Measurements from ENCODE around the gene MAGEB10. TPM values are rescaled to one million over a fixed set of nuclear protein-coding genes. Genes with fewer than 3 reads are reported as not detected.
"Not testable (repeated sequence)": the region's sequence is repeated elsewhere in the genome, so short reads cannot be mapped to it uniquely, and the experiment has no call there.

Gene MAGEB10
- total RNA-seq, 2 donors from 2014 or later, result not detected

DNA sequence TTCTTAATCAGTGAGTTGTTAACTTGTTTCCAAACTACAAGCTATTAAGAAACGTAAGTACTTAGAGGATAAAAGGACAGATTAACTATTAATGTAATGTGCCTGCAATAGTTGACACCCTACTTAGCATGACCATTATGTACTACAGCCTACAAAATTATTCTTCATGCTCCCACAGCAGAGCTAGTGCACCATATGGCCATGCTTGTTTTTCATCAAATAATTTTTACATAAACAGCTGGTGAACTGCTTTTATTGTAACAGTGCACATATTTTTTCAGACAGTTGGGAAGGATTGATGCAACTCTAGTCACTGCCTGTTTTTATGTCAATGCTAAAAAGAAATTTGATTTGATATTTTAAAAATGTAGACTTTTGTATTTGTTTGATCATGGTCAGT is 10.2 kb upstream of the MAGEB10 start:
- Histone ChIP-seq H3K36me3 (no peaks in the 10 kb centered on the region), H3K4me1 (no peaks in the 10 kb centered on the region), H3K9ac (ENCODE audit: low read depth in 2 of 2, low read length in 2 of 2) (no peak overlapping the region), H3K27ac (no peak overlapping the region), H3K4me3 (no peak overlapping the region), H3K27me3 (no peaks in the 10 kb centered on the region), H3K9me3 (no peaks in the 10 kb centered on the region)
- DNase-seq, result no peak
- intact Hi-C loops (cut with DNase I), result no loop called here
- TF ChIP-seq, protein P1, sequence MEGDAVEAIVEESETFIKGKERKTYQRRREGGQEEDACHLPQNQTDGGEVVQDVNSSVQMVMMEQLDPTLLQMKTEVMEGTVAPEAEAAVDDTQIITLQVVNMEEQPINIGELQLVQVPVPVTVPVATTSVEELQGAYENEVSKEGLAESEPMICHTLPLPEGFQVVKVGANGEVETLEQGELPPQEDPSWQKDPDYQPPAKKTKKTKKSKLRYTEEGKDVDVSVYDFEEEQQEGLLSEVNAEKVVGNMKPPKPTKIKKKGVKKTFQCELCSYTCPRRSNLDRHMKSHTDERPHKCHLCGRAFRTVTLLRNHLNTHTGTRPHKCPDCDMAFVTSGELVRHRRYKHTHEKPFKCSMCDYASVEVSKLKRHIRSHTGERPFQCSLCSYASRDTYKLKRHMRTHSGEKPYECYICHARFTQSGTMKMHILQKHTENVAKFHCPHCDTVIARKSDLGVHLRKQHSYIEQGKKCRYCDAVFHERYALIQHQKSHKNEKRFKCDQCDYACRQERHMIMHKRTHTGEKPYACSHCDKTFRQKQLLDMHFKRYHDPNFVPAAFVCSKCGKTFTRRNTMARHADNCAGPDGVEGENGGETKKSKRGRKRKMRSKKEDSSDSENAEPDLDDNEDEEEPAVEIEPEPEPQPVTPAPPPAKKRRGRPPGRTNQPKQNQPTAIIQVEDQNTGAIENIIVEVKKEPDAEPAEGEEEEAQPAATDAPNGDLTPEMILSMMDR (IDR thresholded peaks at IDR 0.05), result no peak

DNA sequence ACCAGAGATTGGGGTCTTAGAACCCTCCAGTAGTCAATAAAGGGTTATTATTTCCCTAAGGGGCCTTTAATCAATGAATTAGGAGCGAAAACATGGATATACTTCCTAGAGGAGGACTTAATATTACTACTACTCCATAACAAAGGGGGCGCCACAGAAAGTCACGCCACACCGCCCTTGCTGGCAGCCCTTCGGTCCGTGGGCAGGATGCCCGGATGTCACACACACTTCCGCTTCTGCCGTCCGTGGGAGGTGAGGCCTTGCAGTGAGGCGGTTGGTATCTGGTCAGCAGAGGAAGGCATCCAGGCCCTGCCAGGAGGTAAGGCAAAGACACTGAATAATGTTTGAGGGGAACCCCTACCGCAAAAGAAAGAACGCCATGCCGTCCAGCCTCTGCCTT is 436 bp downstream of the MAGEB10 start:
- TF ChIP-seq, protein P1 (IDR thresholded peaks at IDR 0.05), result no peak
- Histone ChIP-seq H3K27me3 (no peaks in the 10 kb centered on the region), H3K4me3 (no peak overlapping the region), H3K27ac (no peak overlapping the region), H3K4me1 (no peaks in the 10 kb centered on the region), H3K36me3 (no peaks in the 10 kb centered on the region), H3K9me3 (no peaks in the 10 kb centered on the region), H3K9ac (ENCODE audit: low read depth in 2 of 2, low read length in 2 of 2) (no peak overlapping the region)
- intact Hi-C loops (cut with DNase I), result no loop called here
- DNase-seq, result no peak

DNA sequence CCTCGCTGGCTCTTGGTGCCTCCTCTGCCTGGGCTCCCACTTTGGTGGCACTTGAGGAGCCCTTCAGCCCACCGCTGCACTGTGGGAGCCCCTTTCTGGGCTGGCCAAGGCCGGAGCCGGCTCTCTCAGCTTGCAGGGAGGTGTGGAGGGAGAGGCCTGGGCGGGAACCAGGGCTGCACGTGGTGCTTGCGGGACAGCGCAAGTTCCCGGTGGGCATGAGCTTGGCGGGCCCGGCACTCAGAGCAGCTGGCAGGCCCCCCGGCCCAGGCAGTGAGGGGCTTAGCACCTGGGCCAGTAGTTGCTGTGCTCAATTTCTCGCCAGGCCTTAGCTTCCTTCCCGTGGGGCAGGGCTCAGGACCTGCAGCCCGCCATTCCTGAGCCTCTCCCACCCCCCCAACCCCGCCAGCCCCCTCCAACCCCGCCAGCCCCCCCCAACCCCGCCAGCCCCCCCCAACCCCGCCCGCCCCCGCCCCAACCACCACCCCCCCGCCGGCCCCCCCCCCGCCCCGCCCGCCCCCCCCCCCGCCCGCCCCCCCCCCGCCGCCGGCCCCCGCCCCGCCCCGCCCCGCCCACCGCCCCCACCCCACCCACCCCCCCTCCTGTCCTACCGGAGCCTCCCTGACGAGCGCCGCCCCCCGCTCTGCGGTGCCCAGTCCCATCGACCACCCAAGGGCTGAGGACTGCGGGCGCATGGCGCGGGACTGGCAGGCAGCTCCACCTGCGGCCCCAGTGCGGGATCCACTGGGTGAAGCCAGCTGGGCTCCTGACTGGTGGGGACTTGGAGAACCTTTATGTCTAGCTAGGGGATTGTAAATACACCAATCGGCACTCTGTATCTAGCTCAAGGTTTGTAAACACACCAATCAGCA is 1.4 kb downstream of the MAGEB10 start:
- DNase-seq; H3K36me3 ChIP-seq; H3K4me3 ChIP-seq; H3K9ac ChIP-seq (ENCODE audit: low read depth in 2 of 2, low read length in 2 of 2); H3K4me1 ChIP-seq; intact Hi-C loops (cut with DNase I); H3K27ac ChIP-seq; H3K9me3 ChIP-seq; H3K27me3 ChIP-seq: not testable (repeated sequence)

DNA sequence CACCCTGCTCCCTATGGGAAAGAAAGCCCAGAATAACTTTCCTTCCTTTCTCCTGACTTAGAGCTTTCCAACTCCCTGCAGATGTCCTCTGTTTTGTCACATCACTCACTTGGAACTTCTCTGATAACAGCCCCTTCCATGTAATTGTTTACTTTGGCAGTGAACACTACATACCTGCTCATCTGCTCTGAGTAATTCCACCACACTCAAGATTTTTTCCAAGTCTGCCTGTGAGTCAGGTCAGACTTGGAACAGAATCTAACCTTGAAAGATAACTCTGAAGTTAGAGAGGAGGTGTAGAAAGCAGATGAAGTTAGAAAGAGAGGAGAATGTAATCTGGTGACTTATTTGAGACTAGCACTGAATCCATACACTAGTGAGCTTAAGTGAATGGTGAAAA is 7.4 kb downstream of the MAGEB10 start:
- TF ChIP-seq, protein P1 (IDR thresholded peaks at IDR 0.05), result no peak
- DNase-seq, result no peak
- intact Hi-C loops (cut with DNase I), result no loop called here
- H3K9me3 ChIP-seq, result no peaks in the 10 kb centered on the region
- no peaks in the 10 kb centered on the region for H3K4me1 ChIP-seq
- no peaks in the 10 kb centered on the region for H3K36me3 ChIP-seq
- H3K4me3 ChIP-seq, result no peak overlapping the region
- no peaks in the 10 kb centered on the region for H3K27me3 ChIP-seq
- no peak overlapping the region for H3K9ac ChIP-seq (ENCODE audit: low read depth in 2 of 2, low read length in 2 of 2)
- no peak overlapping the region for H3K27ac ChIP-seq

DNA sequence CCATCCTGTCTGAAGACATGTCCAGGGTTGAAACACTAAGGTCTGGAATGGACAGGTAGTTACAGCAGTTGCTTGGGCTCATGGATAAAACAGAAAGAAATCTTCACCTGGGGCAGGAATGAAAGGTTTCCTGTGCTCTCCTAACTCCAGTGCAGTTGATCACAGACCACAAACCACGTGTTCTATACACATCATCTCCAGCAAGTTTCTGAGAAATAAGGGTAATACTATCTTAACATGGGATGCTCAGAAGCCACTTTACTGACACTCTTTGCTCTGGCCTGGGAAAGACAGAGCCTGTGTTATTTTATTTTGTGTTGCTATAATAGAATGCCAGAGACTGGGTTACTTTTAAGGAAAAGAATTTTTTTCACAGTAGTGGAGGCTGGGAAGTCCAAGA is 16.0 kb downstream of the MAGEB10 start:
- Histone ChIP-seq H3K9me3 (no peaks in the 10 kb centered on the region), H3K4me3 (no peak overlapping the region), H3K36me3 (no peaks in the 10 kb centered on the region), H3K27me3 (no peaks in the 10 kb centered on the region), H3K4me1 (no peaks in the 10 kb centered on the region), H3K9ac (ENCODE audit: low read depth in 2 of 2, low read length in 2 of 2) (no peak overlapping the region), H3K27ac (no peak overlapping the region)
- intact Hi-C loops (cut with DNase I), result no loop called here
- no peak for DNase-seq
- TF ChIP-seq, protein P1 (IDR thresholded peaks at IDR 0.05), result no peak

DNA sequence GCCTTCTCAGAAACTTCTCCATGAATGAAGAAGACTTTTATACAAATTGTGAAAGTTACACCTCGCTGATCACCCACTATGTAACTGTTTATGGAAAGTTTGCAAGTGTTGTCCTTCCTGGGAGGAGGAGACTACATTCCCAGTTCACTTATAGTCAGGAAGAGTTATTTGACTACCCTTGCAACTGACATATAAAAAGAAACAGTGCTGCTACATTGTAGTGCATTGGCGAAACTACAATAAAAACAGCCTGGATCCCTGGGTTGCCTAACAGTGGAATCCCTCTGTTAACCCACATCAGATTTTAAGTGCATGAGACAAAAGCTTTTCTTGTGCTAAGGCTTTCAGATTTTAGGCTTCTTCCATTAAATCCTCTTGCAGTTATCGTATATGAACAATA is 30.4 kb downstream of the MAGEB10 start:
- intact Hi-C loops (cut with DNase I), result no loop called here
- Histone ChIP-seq H3K36me3 (no peaks in the 10 kb centered on the region), H3K27ac (no peak overlapping the region), H3K9me3 (no peaks in the 10 kb centered on the region), H3K4me1 (no peaks in the 10 kb centered on the region), H3K27me3 (no peaks in the 10 kb centered on the region), H3K9ac (ENCODE audit: low read depth in 2 of 2, low read length in 2 of 2) (no peak overlapping the region), H3K4me3 (no peak overlapping the region)
- TF ChIP-seq, protein P1 (IDR thresholded peaks at IDR 0.05), result no peak
- no peak for DNase-seq
